ENCODE data around the gene MCM10.

- TF ChIP-seq CTCF (IDR thresholded peaks at IDR 0.05; ENCODE audit: low read depth, low read length, poor library complexity, severe bottlenecking) (no peak), EZH2phosphoT487 (IDR thresholded peaks at IDR 0.05; ENCODE audit: borderline replicate concordance, low read length) (no peak)
These were observed 65.7 kb downstream of the MCM10 start for GRCh38 chr10:13227031-13227430.
